HEK293T (cell line): ENCODE results near the gene PRR5.
A peak's percentile ranks its signal among the peaks of the same experiment; 100 is the strongest.

ENCODE experiments used
- CTCF ChIA-PET: fragments of 350-600 bp; formaldehyde crosslinking; extraction: SDS; loops from one replicate; lab custom pipeline; 2021; ENCODE audit warnings: antibody characterized with exemption, inconsistent platforms; lab: Yijun Ruan, JAX
- POLR2A ChIA-PET: fragments of 350-600 bp; formaldehyde crosslinking; extraction: SDS; loops from one replicate; lab custom pipeline; 2020; ENCODE audit warnings: antibody characterized with exemption, inconsistent platforms; lab: Yijun Ruan, JAX
- DNase-seq: peaks from one replicate; pipeline ENCODE4 v3.0.0; 2012; ENCODE audit warnings: mixed read lengths; ENCODE audit errors: extremely low spot score
- ARNT ChIP-seq: fragments of 450-650 bp; IDR thresholded peaks from 2 replicates; pipeline ENCODE4 v1.6.1; 2017; ENCODE audit warnings: mild to moderate bottlenecking
- BHLHE40 ChIP-seq: fragments of 450-650 bp; IDR thresholded peaks from 2 replicates; pipeline ENCODE4 v1.6.1; 2016; ENCODE audit warnings: mild to moderate bottlenecking, moderate library complexity, borderline replicate concordance
- CTBP1 ChIP-seq: fragments of 450-650 bp; IDR thresholded peaks from 2 replicates; pipeline ENCODE4 v1.6.1; 2016; ENCODE audit warnings: borderline replicate concordance
- ELF4 ChIP-seq: fragments of 450-650 bp; IDR thresholded peaks from 2 replicates; pipeline ENCODE4 v1.6.1; 2017; ENCODE audit warnings: antibody characterized with exemption
- FOXA1 ChIP-seq: fragments of 450-650 bp; IDR thresholded peaks from 2 replicates; pipeline ENCODE4 v1.6.1; 2016; ENCODE audit warnings: mild to moderate bottlenecking
- FOXK2 ChIP-seq: fragments of 450-650 bp; IDR thresholded peaks from 2 replicates; pipeline ENCODE4 v1.6.1; 2016; ENCODE audit warnings: mild to moderate bottlenecking
- FOXM1 ChIP-seq: fragments of 450-650 bp; IDR thresholded peaks from 2 replicates; pipeline ENCODE4 v1.6.1; 2017; ENCODE audit warnings: mild to moderate bottlenecking, borderline replicate concordance
- HDGF ChIP-seq: fragments of 450-650 bp; IDR thresholded peaks from 2 replicates; pipeline ENCODE4 v1.6.1; 2017; ENCODE audit warnings: antibody characterized with exemption, borderline replicate concordance
- L3MBTL2 ChIP-seq: fragments of 450-650 bp; conservative IDR thresholded peaks from 2 replicates; pipeline ENCODE4 v1.6.1; 2016; ENCODE audit warnings: mild to moderate bottlenecking
- LEF1 ChIP-seq: fragments of 450-650 bp; IDR thresholded peaks from 2 replicates; pipeline ENCODE4 v1.6.1; 2017; ENCODE audit warnings: mild to moderate bottlenecking, borderline replicate concordance
- NFRKB ChIP-seq: fragments of 450-650 bp; IDR thresholded peaks from 2 replicates; pipeline ENCODE4 v1.6.1; 2016; ENCODE audit warnings: mild to moderate bottlenecking, moderate library complexity
- PKNOX1 ChIP-seq: fragments of 450-650 bp; IDR thresholded peaks from 2 replicates; pipeline ENCODE4 v1.6.1; 2016
- SP1 ChIP-seq: fragments of 450-650 bp; IDR thresholded peaks from 2 replicates; pipeline ENCODE4 v1.6.1; 2017
- SUZ12 ChIP-seq: fragments of 450-650 bp; IDR thresholded peaks from 2 replicates; pipeline ENCODE4 v1.6.1; 2016; ENCODE audit warnings: mild to moderate bottlenecking
- TARDBP ChIP-seq: fragments of 450-650 bp; IDR thresholded peaks from 2 replicates; pipeline ENCODE4 v1.6.1; 2016
- ZNF384 ChIP-seq: fragments of 450-650 bp; IDR thresholded peaks from 2 replicates; pipeline ENCODE4 v1.6.1; 2016

The PRR5 gene

GRCh38 chr22:44667829-44668189 is 34.2 kb upstream of the PRR5 start:
- POLR2A ChIA-PET = no interaction called here
- CTCF ChIA-PET = no interaction called here
- DNase-seq = no peak
- no peak for TF ChIP-seq ELF4
- no peak for TF ChIP-seq BHLHE40
- TF ChIP-seq SP1 = no peak
- TF ChIP-seq FOXA1 = no peak
- TF ChIP-seq NFRKB = no peak
- no peak for TF ChIP-seq SUZ12
- TF ChIP-seq LEF1 = no peak
- no peak for TF ChIP-seq ZNF384

GRCh38 chr22:44668190-44668885 is 33.7 kb upstream of the PRR5 start:
- DNase-seq = peak; percentile 62
- ChIA-PET CTCF (no interaction called here), POLR2A (no interaction called here)
- TF ChIP-seq NFRKB = no peak
- no peak for TF ChIP-seq BHLHE40
- TF ChIP-seq FOXM1 = peak; percentile 70; the same call in 1 of the 2 replicates
- no peak for TF ChIP-seq TARDBP
- no peak for TF ChIP-seq ZNF384
- no peak for TF ChIP-seq SUZ12

- no peak for DNase-seq
- CTCF ChIA-PET = interaction anchor here (0.6 to 1.8 kb wide), 3 partner anchors 10 to 26 kb away, joined by 3 to 6 read pairs (median 6); no protein-coding TSS in a partner anchor
Measured at GRCh38 chr22:44668886-44669521, 33.0 kb upstream of the PRR5 start.

GRCh38 chr22:44669561-44669976 is 32.4 kb upstream of the PRR5 start:
- no peak for TF ChIP-seq SUZ12
- no peak for TF ChIP-seq HDGF
- TF ChIP-seq NFRKB = no peak
- TF ChIP-seq ZNF384 = no peak
- no peak for TF ChIP-seq SP1
- no peak for TF ChIP-seq ELF4
- TF ChIP-seq PKNOX1 = no peak
- no peak for TF ChIP-seq FOXK2
- no peak for TF ChIP-seq L3MBTL2
- TF ChIP-seq ARNT = no peak
- TF ChIP-seq CTBP1 = no peak
- TF ChIP-seq TARDBP = no peak
- TF ChIP-seq BHLHE40 = no peak
- DNase-seq = peak; percentile 70
- ChIA-PET CTCF (interaction anchor here (0.6 to 1.8 kb wide), 5 partner anchors 11 to 385 kb away, joined by 3 to 6 read pairs (median 4); no protein-coding TSS in a partner anchor), POLR2A (no interaction called here)

More at GRCh38 chr22:44668886-44669521, 33.0 kb upstream of the PRR5 start:
- POLR2A ChIA-PET = no interaction called here
- TF ChIP-seq PKNOX1 (no peak), CTBP1 (no peak), FOXM1 (no peak)

- CTCF ChIA-PET = interaction anchor here (0.8 to 1.8 kb wide), 6 partner anchors 12 to 386 kb away, joined by 3 to 6 read pairs (median 4); no protein-coding TSS in a partner anchor
- TF ChIP-seq FOXK2 (no peak), SUZ12 (no peak), HDGF (no peak), NFRKB (no peak), FOXM1 (no peak), TARDBP (no peak), ARNT (no peak), ZNF384 (no peak), CTBP1 (no peak), LEF1 (no peak), FOXA1 (no peak)
- POLR2A ChIA-PET = no interaction called here
Measured at GRCh38 chr22:44670220-44670988, 31.6 kb upstream of the PRR5 start.

GRCh38 chr22:44671742-44672141 is 30.3 kb upstream of the PRR5 start:
- no peak for DNase-seq
- ChIA-PET POLR2A (no interaction called here), CTCF (interaction anchor here (1.3 to 1.4 kb wide), 2 partner anchors 11 to 13 kb away, joined by 3 to 5 read pairs; no protein-coding TSS in a partner anchor)
- TF ChIP-seq ARNT = no peak
- no peak for TF ChIP-seq HDGF
- TF ChIP-seq FOXK2 = no peak

More at GRCh38 chr22:44670220-44670988, 31.6 kb upstream of the PRR5 start:
- DNase-seq = no peak

- ChIA-PET CTCF (interaction anchor here (1.7 kb wide), 1 partner anchor 14 kb away, joined by 3 read pairs; no protein-coding TSS in a partner anchor), POLR2A (no interaction called here)
- TF ChIP-seq ARNT (no peak), TARDBP (no peak), CTBP1 (no peak), PKNOX1 (no peak), FOXA1 (no peak), L3MBTL2 (no peak), FOXK2 (no peak), ZNF384 (no peak), ELF4 (no peak)
- no peak for DNase-seq
Measured at GRCh38 chr22:44672632-44673031, 29.4 kb upstream of the PRR5 start.
